T-cell (primary cell): ENCODE results near the gene DCC. TPM values are rescaled to one million over a fixed set of nuclear protein-coding genes. Genes with fewer than 3 reads are reported as not detected.

Experiments
- ATAC-seq, 4 experiments: fragments of 200-7000 bp in 3 of 4; fragments of 150-1000 bp in 1 of 4; cut with Tn5 transposase; replicated peaks in 1 of 4; 1 replicate in 3 of 4; 2 replicates in 1 of 4; pipeline ENCODE4 v1.10.0; 2021; ENCODE audit warnings: moderate library complexity in 3 of 4, mild to moderate bottlenecking in 2 of 4, moderate number of reproducible peaks in 1 of 4
- CTCF ChIA-PET, 2 donors: fragments of 300-600 bp; sonication (Branson Sonifier 250); formaldehyde crosslinking; loops; one replicate each; lab custom pipeline; 2022; ENCODE audit warnings: antibody characterized with exemption in 2 of 2; lab: Charles Lee
- POLR2A ChIA-PET, 2 donors: fragments of 300-600 bp; sonication (Branson Sonifier 250); formaldehyde crosslinking; loops; one replicate each; lab custom pipeline; 2022; ENCODE audit warnings: antibody characterized with exemption in 2 of 2; lab: Charles Lee
- DNase-seq, 35 experiments: peaks; one replicate each; pipeline versions ENCODE4 v3.0.0 to v3.0.0-alpha.2; 2013 to 2023
- H3K27ac ChIP-seq: one replicate; pipeline ENCODE4 v1.5.1; 2013; ENCODE audit warnings: low read length
- H3K27me3 ChIP-seq, 2 experiments: replicated peaks in 1 of 2; 1 replicate in 1 of 2; 2 replicates in 1 of 2; pipeline versions ENCODE4 v1.6.1 to v1.7.0; 2013; ENCODE audit warnings: low read length in 1 of 2, mixed read lengths in 1 of 2; ENCODE audit not compliant: control insufficient read depth in 2 of 2, insufficient read depth in 2 of 2; ENCODE audit errors: extremely low read depth in 1 of 2
- H3K36me3 ChIP-seq, 2 donors: 1 replicate in 1 of 2; 2 replicates in 1 of 2; pipeline versions ENCODE4 v1.6.1 to v1.7.0; 2013; ENCODE audit warnings: low read length in 1 of 2; ENCODE audit not compliant: control insufficient read depth in 2 of 2, insufficient read depth in 1 of 2; ENCODE audit errors: extremely low read depth in 1 of 2
- H3K4me1 ChIP-seq, 2 experiments: 1 replicate in 1 of 2; 2 replicates in 1 of 2; pipeline versions ENCODE4 v1.6.1 to v1.7.0; 2013; ENCODE audit warnings: low read length in 2 of 2, mixed read lengths in 1 of 2; ENCODE audit not compliant: insufficient read depth in 2 of 2, control insufficient read depth in 1 of 2; ENCODE audit errors: extremely low read depth in 1 of 2
- H3K4me3 ChIP-seq, 2 donors: 1 replicate in 1 of 2; 2 replicates in 1 of 2; pipeline versions ENCODE4 v1.5.1 to v1.7.0; 2013; ENCODE audit warnings: mild to moderate bottlenecking in 2 of 2, low read length in 1 of 2, moderate library complexity in 1 of 2; ENCODE audit not compliant: control insufficient read depth in 1 of 2; ENCODE audit errors: extremely low read depth in 1 of 2
- H3K9me3 ChIP-seq: 2 replicates; pipeline ENCODE4 v1.7.0; 2013
- H3K27ac Mint-ChIP-seq, 2 donors: one replicate each; pipeline ENCODE4 v1.8.0; 2020 to 2021; ENCODE audit warnings: mild to moderate bottlenecking in 2 of 2, mixed read lengths in 2 of 2
- H3K27me3 Mint-ChIP-seq, 2 donors: one replicate each; pipeline ENCODE4 v1.8.0; 2021 to 2022; ENCODE audit warnings: mixed read lengths in 2 of 2
- H3K36me3 Mint-ChIP-seq: one replicate; pipeline ENCODE4 v1.8.0; 2021; ENCODE audit warnings: mixed read lengths
- H3K4me1 Mint-ChIP-seq, 3 donors: one replicate each; pipeline ENCODE4 v1.8.0; 2020 to 2022; ENCODE audit warnings: mixed read lengths in 3 of 3, mild to moderate bottlenecking in 1 of 3
- H3K4me3 Mint-ChIP-seq, 3 donors: one replicate each; pipeline ENCODE4 v1.8.0; 2020 to 2022; ENCODE audit warnings: mild to moderate bottlenecking in 3 of 3, mixed read lengths in 3 of 3, moderate library complexity in 3 of 3
- H3K9me3 Mint-ChIP-seq, 3 donors: one replicate each; pipeline ENCODE4 v1.8.0; 2020 to 2022; ENCODE audit warnings: mixed read lengths in 3 of 3
- WGBS: methylation state at CpG from one replicate; pipeline ENCODE4 v1.1.5; 2013; ENCODE audit warnings: missing lambda C conversion rate; ENCODE audit not compliant: insufficient coverage; 5-methylcytosine and 5-hydroxymethylcytosine counted together
- total RNA-seq, 35 experiments: library from RNA in 6 of 35; stranded (reverse) in 6 of 35; fragments of 120-200 nt in 1 of 35; gene quantifications; one replicate each; pipeline versions ENCODE4 v1.2.1 to v1.2.4 and lab custom pipeline; 2013 to 2026

DCC gene
- total RNA-seq, 5 donors from 2014 or later (not counting 1 experiment from before 2014, with no cell fraction given): not detected

DNA sequence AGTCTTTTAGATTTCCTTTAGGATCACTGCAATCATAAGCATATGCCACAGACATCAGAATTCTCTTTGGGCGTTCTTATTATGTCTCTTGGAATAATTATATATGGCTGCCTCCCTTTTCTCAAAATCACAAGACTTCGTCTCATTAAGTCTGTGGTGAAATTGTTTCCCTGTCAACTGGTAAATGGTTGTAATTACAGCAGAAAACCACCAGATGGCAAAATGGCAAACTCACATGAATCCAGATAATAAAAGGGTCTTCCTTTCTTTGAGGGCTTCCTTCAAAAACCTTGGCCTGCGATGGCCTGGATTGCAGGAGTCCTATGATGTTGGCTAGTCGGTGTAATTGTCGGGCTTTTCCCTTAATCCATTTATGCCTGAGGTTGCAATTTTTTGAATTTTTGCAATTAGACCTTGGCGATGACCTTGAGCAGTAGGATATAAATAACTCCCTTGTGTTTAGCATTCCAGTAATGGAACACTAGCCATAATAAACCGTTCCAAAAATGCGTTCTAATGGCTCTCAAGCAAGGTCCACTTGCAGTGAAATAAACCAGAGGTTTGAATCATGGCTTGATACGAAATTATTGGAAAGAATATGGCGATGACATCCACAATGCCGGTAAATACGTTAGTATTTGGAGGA, 1228.1 kb downstream of the DCC start:
- Mint-ChIP-seq H3K36me3 (no peaks in the 10 kb centered on the region), H3K27me3 (no peaks in the 10 kb centered on the region), H3K4me3 (no peak overlapping the region), H3K9me3 (no peaks in the 10 kb centered on the region), H3K4me1 (no peaks in the 10 kb centered on the region), H3K27ac (no peak overlapping the region)
- H3K4me3 ChIP-seq: no peak overlapping the region
- no peak for ATAC-seq
- WGBS: 79% methylated on average over 4 of the region's 12 CpGs
- no peaks in the 10 kb centered on the region for H3K36me3 ChIP-seq
- ChIA-PET CTCF (no interaction called here), POLR2A (no interaction called here)
- H3K27ac ChIP-seq: no peak overlapping the region
- DNase-seq: peak in 1 of 35 experiments; percentile 36
- H3K27me3 ChIP-seq: no peaks in the 10 kb centered on the region
- no peaks in the 10 kb centered on the region for H3K9me3 ChIP-seq
- no peaks in the 10 kb centered on the region for H3K4me1 ChIP-seq
